GM12878 (cell line): ENCODE measurements around the gene ELOA2. TPM values are rescaled to one million over a fixed set of nuclear protein-coding genes. Genes with fewer than 3 reads are reported as not detected.

Experiments
- ATAC-seq: fragments of 200-7000 bp; cut with Tn5 transposase; 3 replicates; pipeline ENCODE4 v1.9.1; 2020; ENCODE audit warnings: mild to moderate bottlenecking, moderate library complexity
- Bru-seq: library from RNA; stranded (reverse); fragments of 400-500 nt; gene quantifications from one replicate; lab custom pipeline; 2021; lab: Mats Ljungman, UMichigan
- BruChase-seq, 2 experiments: library from RNA; stranded (reverse); fragments of 400-500 nt; gene quantifications; one replicate each; lab custom pipeline; 2021; lab: Mats Ljungman, UMichigan
- BruUV-seq: library from RNA; stranded (reverse); fragments of 400-500 nt; replicated peaks from 2 replicates; lab custom pipeline; 2021; lab: Mats Ljungman, UMichigan
- CTCF ChIA-PET: fragments of 300-600 bp; sonication (Branson Sonifier 250); formaldehyde crosslinking; extraction: SDS; loops from one replicate; lab custom pipeline; 2021; ENCODE audit warnings: inconsistent platforms; lab: Yijun Ruan, JAX
- POLR2A ChIA-PET: fragments of 350-600 bp; formaldehyde crosslinking; extraction: SDS; loops from one replicate; lab custom pipeline; 2021; ENCODE audit warnings: inconsistent platforms; lab: Charles Lee
- RAD21 ChIA-PET: fragments of 300-600 bp; sonication (Branson Sonifier 250); formaldehyde crosslinking; loops from one replicate; lab custom pipeline; 2023; ENCODE audit warnings: antibody characterized with exemption; ENCODE audit not compliant: unreplicated experiment; lab: Charles Lee
- SMC1A ChIA-PET: fragments of 300-600 bp; sonication (Branson Sonifier 250); formaldehyde crosslinking; loops from one replicate; lab custom pipeline; 2023; ENCODE audit not compliant: unreplicated experiment, uncharacterized antibody; lab: Charles Lee
- DNase-seq: peaks from one replicate; pipeline ENCODE4 v3.0.0-alpha.2; 2011; ENCODE audit warnings: low read depth, low spot score
- FAIRE-seq: peaks from 3 replicates; lab custom pipeline; 2011; peaks lifted over from hg19 to GRCh38; lab: Jason Lieb, UNC
- H2AFZ ChIP-seq: 2 replicates; pipeline ENCODE4 v1.6.0; 2011; ENCODE audit warnings: low read depth, low read length, control low read depth; ENCODE audit not compliant: control insufficient read depth
- H3K27ac ChIP-seq: 2 replicates; pipeline ENCODE4 v1.5.1; 2011; ENCODE audit warnings: control low read depth; ENCODE audit not compliant: control insufficient read depth, insufficient read depth
- H3K27me3 ChIP-seq, 2 experiments: replicated peaks in 1 of 2; 2 replicates each; pipeline versions ENCODE4 v1.6.0 to v1.6.1; 2011; ENCODE audit warnings: low read length in 1 of 2; ENCODE audit not compliant: control insufficient read depth in 2 of 2, insufficient read depth in 2 of 2
- H3K36me3 ChIP-seq, 2 experiments: 2 replicates each; pipeline ENCODE4 v1.5.1; 2011; ENCODE audit warnings: low read length in 1 of 2; ENCODE audit not compliant: control insufficient read depth in 2 of 2, insufficient read depth in 2 of 2
- H3K4me1 ChIP-seq: 2 replicates; pipeline ENCODE4 v1.6.1; 2011; ENCODE audit warnings: mild to moderate bottlenecking, low read length, moderate library complexity, mixed read lengths; ENCODE audit not compliant: control insufficient read depth, insufficient read depth
- H3K4me2 ChIP-seq: 2 replicates; pipeline ENCODE4 v1.6.0; 2011; ENCODE audit warnings: control low read depth; ENCODE audit not compliant: control insufficient read depth, insufficient read depth
- H3K4me3 ChIP-seq: fragments of 200-600 bp; sonication (generic); 2 replicates; pipeline ENCODE4 v1.5.1; 2016
- H3K79me2 ChIP-seq: 2 replicates; pipeline ENCODE4 v1.6.0; 2011; ENCODE audit warnings: low read length; ENCODE audit not compliant: control insufficient read depth, insufficient read depth
- H3K9ac ChIP-seq: 2 replicates; pipeline ENCODE4 v1.8.0; 2011; ENCODE audit warnings: low read length, control low read depth, mixed read lengths; ENCODE audit not compliant: control insufficient read depth, insufficient read depth
- H3K9me3 ChIP-seq: replicated peaks from 3 replicates; pipeline ENCODE4 v1.5.1; 2011; ENCODE audit warnings: mild to moderate bottlenecking, low read length; ENCODE audit not compliant: control insufficient read depth, insufficient read depth
- H4K20me1 ChIP-seq: 2 replicates; pipeline ENCODE4 v1.6.0; 2011; ENCODE audit not compliant: control insufficient read depth, insufficient read depth
- CBFB ChIP-seq: IDR thresholded peaks from 2 replicates; pipeline ENCODE4 v1.6.1; 2016; ENCODE audit warnings: antibody characterized with exemption, low read depth
- EZH2 ChIP-seq: IDR thresholded peaks from 2 replicates; pipeline ENCODE4 v1.6.1; 2012; ENCODE audit warnings: low read depth, mild to moderate bottlenecking, control low read depth, inconsistent platforms, low read length, borderline replicate concordance; ENCODE audit not compliant: control insufficient read depth
- FOS ChIP-seq: IDR thresholded peaks from 3 replicates; pipeline ENCODE4 v1.6.1; 2011; ENCODE audit warnings: borderline replicate concordance; ENCODE audit not compliant: insufficient read length; ENCODE audit errors: extremely low read depth
- POLR2AphosphoS5 ChIP-seq: IDR thresholded peaks from 2 replicates; pipeline ENCODE4 v1.6.1; 2011; ENCODE audit warnings: mild to moderate bottlenecking, low read length, inconsistent platforms
- RELA ChIP-seq: fragments of 450-650 bp; IDR thresholded peaks from 2 replicates; pipeline ENCODE4 v1.8.0; 2014; ENCODE audit warnings: borderline replicate concordance; ENCODE audit not compliant: partially characterized antibody
- ZNF622 ChIP-seq: fragments of 450-650 bp; IDR thresholded peaks from 2 replicates; pipeline ENCODE4 v1.6.1; 2017; ENCODE audit warnings: mild to moderate bottlenecking, inconsistent platforms
- WGBS: methylation state at CpG from one replicate; pipeline ENCODE4 v1.1.6; 2016; ENCODE audit warnings: low lambda C conversion rate; ENCODE audit not compliant: insufficient replicate concordance, insufficient coverage; ENCODE audit errors: missing lambda C conversion rate; 5-methylcytosine and 5-hydroxymethylcytosine counted together
- in situ Hi-C: fragments of 300-500 bp; cut with MboI; formaldehyde crosslinking; loops from 9 replicates; pipeline ENCODE4 v1.14.3; 2018; ENCODE audit warnings: mixed read lengths
- intact Hi-C: fragments of 100-400 bp; cut with micrococcal nuclease; formaldehyde crosslinking; loops from one replicate; pipeline ENCODE4 v1.14.2; 2022; ENCODE audit not compliant: unreplicated experiment
- long read RNA-seq, 2 experiments: library from polyadenylated mRNA; unstranded; transcript quantifications; one replicate each; pipeline ENCODE4 v2.0.0, GENCODE V29; 2019 to 2020
- polyA minus RNA-seq, 3 experiments: library from RNA; depleted of rRNA, polyadenylated mRNA; stranded (reverse); fragments of >200 nt; gene quantifications; 2 replicates each; pipeline ENCODE4 v1.2.3, GENCODE V29; 2011
- polyA plus RNA-seq, 11 experiments: library from polyadenylated mRNA; depleted of rRNA in 4 of 11; unstranded in 6 of 11; stranded (reverse) in 5 of 11; fragments of >200 nt; fragmentation: Nextera tagmentation in 4 of 11; fragmentation: Illumina TruSeq in 1 of 11; extraction: Ambion mirVana in 4 of 11; extraction: Trizol in 1 of 11; gene quantifications; 1 replicate in 1 of 11; 2 replicates in 10 of 11; pipeline versions ENCODE4 v1.2.1 to v1.2.3, GENCODE V29; 2011 to 2016; ENCODE audit warnings: inconsistent platforms in 2 of 11, missing spikeins in 2 of 11, low read depth in 1 of 11
- total RNA-seq, 4 experiments: library from RNA; depleted of rRNA in 3 of 4; stranded (reverse); fragments of >200 nt in 3 of 4; fragmentation: Illumina TruSeq in 1 of 4; extraction: Trizol in 1 of 4; gene quantifications; 2 replicates each; pipeline versions ENCODE4 v1.2.1 to v1.2.3, GENCODE V29; 2013 to 2021
- TF ChIP-seq, protein P1 (sequence below): fragments of 450-650 bp; conservative IDR thresholded peaks from 2 replicates; pipeline ENCODE4 v1.6.1; 2017; ENCODE audit warnings: mild to moderate bottlenecking, moderate library complexity
- TF ChIP-seq, protein P2 (sequence below): IDR thresholded peaks from 2 replicates; pipeline ENCODE4 v1.6.1; 2012; ENCODE audit warnings: low read length, inconsistent platforms
- TF ChIP-seq, protein P3 (sequence below): fragments of 450-650 bp; IDR thresholded peaks from 2 replicates; pipeline ENCODE4 v1.6.1; 2017; ENCODE audit warnings: mild to moderate bottlenecking, low read depth, inconsistent platforms; ENCODE audit not compliant: poor library complexity, severe bottlenecking

The ELOA2 gene, protein sequence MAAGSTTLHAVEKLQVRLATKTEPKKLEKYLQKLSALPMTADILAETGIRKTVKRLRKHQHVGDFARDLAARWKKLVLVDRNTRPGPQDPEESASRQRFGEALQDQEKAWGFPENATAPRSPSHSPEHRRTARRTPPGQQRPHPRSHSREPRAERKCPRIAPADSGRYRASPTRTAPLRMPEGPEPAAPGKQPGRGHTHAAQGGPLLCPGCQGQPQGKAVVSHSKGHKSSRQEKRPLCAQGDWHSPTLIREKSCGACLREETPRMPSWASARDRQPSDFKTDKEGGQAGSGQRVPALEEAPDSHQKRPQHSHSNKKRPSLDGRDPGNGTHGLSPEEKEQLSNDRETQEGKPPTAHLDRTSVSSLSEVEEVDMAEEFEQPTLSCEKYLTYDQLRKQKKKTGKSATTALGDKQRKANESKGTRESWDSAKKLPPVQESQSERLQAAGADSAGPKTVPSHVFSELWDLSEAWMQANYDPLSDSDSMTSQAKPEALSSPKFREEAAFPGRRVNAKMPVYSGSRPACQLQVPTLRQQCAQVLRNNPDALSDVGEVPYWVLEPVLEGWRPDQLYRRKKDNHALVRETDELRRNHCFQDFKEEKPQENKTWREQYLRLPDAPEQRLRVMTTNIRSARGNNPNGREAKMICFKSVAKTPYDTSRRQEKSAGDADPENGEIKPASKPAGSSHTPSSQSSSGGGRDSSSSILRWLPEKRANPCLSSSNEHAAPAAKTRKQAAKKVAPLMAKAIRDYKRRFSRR
- not detected in 2 replicates for total RNA-seq (2013; cell fraction: nucleolus; rRNA removed)
- total RNA-seq (2014; rRNA removed) (not detected in 2 replicates), total RNA-seq (2014; rRNA removed; fragmentation: Illumina TruSeq; extraction: Trizol) (not detected in 2 replicates), total RNA-seq (2021) (not detected in 2 replicates), polyA plus RNA-seq (2011; rRNA removed) (not detected in 2 replicates), polyA plus RNA-seq (2014; fragmentation: Illumina TruSeq; extraction: Trizol) (not detected in 2 replicates), polyA plus RNA-seq (2014; fragmentation: Nextera tagmentation; extraction: Ambion mirVana) (not detected), polyA plus RNA-seq (2014; rRNA removed) (not detected in 2 replicates), polyA plus RNA-seq (2016; fragmentation: Nextera tagmentation; extraction: Ambion mirVana) (not detected), polyA minus RNA-seq (2011; rRNA and poly(A)+ RNA removed) (not detected in 2 replicates), Bru-seq, nascent RNA (percentile 10 among the genes with signal in this experiment), BruChase-seq, experiment 1, labeled RNA remaining after a 6-hour chase (not detected), BruChase-seq, experiment 2, labeled RNA remaining after a 2-hour chase (not detected)
- not detected for polyA plus RNA-seq (2011; ENCODE audit: low read depth)
- polyA plus RNA-seq (2011; cell fraction: cytosol; rRNA removed): not detected in 2 replicates
- not detected in 2 replicates for polyA plus RNA-seq (2011; cell fraction: nucleus; rRNA removed)
- not detected in 2 replicates for polyA plus RNA-seq (2012)
- not detected in 2 replicates for polyA minus RNA-seq (2011; cell fraction: cytosol; rRNA and poly(A)+ RNA removed)
- polyA minus RNA-seq (2011; cell fraction: nucleus; rRNA and poly(A)+ RNA removed): not detected in 2 replicates
- long read RNA-seq, experiment 1: 0 reads
- long read RNA-seq, experiment 2: 0 reads

DNA sequence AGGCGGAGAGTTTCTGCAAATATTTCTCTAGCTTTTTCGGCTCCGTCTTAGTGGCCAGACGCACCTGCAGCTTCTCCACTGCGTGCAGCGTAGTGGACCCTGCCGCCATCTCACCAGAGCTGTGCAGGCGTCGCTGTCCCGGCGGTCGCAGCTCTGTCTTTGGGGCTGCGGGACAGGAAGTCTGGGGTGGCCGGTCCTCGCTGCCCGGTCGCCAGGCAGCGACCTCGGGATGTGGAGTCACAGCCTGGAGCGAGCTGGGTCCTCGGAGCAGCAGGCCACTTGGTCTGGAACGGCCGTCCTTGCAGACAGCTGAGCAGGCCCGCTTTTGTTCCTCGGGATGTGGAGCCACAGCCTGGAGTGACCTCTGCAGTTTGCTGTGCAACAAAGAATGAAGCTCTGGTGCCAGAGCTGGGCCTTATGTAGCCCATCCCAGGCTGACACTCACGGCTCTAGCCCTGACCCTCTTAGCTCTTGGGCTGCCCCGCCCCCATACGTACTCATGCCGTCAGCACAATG, at the start of gene ELOA2:
Gene ELOA2, minus strand, starts transcription at position 466 of the 516 bp plus-strand sequence. Its CDS starts 357 bp downstream, at position 109.
- intact Hi-C loops: no loop called here
- FAIRE-seq (no peak), ATAC-seq (no peak), DNase-seq (no peak)
- BruUV-seq: no TSS peak
- H3K27me3 ChIP-seq: no peaks in the 10 kb centered on the region
- H2AFZ ChIP-seq: no peak within 1 kb of the TSS
- ChIA-PET POLR2A (no interaction called here), RAD21 (no interaction called here), CTCF (no interaction called here), SMC1A (no interaction called here)
- H3K4me3 ChIP-seq: no peak within 1 kb of the TSS
- H3K79me2 ChIP-seq: no peaks in the 10 kb centered on the region
- in situ Hi-C loops: no loop called here
- H3K4me1 ChIP-seq: peaks cover 8% of the 10 kb centered on the region
- no peaks in the 10 kb centered on the region for H4K20me1 ChIP-seq
- no peaks in the 10 kb centered on the region for H3K9me3 ChIP-seq
- H3K36me3 ChIP-seq: no peaks in the 10 kb centered on the region
- 83% methylated on average over 27 of the region's 29 CpGs for WGBS
- no peak within 1 kb of the TSS for H3K4me2 ChIP-seq
- no peak within 1 kb of the TSS for H3K9ac ChIP-seq
- H3K27ac ChIP-seq: no peak within 1 kb of the TSS
- no peak for TF ChIP-seq ZNF622
- no peak for TF ChIP-seq POLR2AphosphoS5
- TF ChIP-seq, protein P1, sequence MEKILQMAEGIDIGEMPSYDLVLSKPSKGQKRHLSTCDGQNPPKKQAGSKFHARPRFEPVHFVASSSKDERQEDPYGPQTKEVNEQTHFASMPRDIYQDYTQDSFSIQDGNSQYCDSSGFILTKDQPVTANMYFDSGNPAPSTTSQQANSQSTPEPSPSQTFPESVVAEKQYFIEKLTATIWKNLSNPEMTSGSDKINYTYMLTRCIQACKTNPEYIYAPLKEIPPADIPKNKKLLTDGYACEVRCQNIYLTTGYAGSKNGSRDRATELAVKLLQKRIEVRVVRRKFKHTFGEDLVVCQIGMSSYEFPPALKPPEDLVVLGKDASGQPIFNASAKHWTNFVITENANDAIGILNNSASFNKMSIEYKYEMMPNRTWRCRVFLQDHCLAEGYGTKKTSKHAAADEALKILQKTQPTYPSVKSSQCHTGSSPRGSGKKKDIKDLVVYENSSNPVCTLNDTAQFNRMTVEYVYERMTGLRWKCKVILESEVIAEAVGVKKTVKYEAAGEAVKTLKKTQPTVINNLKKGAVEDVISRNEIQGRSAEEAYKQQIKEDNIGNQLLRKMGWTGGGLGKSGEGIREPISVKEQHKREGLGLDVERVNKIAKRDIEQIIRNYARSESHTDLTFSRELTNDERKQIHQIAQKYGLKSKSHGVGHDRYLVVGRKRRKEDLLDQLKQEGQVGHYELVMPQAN: no peak
- TF ChIP-seq, protein P2, sequence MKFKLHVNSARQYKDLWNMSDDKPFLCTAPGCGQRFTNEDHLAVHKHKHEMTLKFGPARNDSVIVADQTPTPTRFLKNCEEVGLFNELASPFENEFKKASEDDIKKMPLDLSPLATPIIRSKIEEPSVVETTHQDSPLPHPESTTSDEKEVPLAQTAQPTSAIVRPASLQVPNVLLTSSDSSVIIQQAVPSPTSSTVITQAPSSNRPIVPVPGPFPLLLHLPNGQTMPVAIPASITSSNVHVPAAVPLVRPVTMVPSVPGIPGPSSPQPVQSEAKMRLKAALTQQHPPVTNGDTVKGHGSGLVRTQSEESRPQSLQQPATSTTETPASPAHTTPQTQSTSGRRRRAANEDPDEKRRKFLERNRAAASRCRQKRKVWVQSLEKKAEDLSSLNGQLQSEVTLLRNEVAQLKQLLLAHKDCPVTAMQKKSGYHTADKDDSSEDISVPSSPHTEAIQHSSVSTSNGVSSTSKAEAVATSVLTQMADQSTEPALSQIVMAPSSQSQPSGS: no peak
- no peak for TF ChIP-seq FOS
- no peak for TF ChIP-seq RELA
- no peak for TF ChIP-seq CBFB
- TF ChIP-seq, protein P3, sequence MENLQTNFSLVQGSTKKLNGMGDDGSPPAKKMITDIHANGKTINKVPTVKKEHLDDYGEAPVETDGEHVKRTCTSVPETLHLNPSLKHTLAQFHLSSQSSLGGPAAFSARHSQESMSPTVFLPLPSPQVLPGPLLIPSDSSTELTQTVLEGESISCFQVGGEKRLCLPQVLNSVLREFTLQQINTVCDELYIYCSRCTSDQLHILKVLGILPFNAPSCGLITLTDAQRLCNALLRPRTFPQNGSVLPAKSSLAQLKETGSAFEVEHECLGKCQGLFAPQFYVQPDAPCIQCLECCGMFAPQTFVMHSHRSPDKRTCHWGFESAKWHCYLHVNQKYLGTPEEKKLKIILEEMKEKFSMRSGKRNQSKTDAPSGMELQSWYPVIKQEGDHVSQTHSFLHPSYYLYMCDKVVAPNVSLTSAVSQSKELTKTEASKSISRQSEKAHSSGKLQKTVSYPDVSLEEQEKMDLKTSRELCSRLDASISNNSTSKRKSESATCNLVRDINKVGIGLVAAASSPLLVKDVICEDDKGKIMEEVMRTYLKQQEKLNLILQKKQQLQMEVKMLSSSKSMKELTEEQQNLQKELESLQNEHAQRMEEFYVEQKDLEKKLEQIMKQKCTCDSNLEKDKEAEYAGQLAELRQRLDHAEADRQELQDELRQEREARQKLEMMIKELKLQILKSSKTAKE: no peak
- no peak for TF ChIP-seq EZH2
